Retinal pigment epithelial cell (primary cell): ENCODE measurements around the gene TBCK.

Source experiments
- DNase-seq: peaks from one replicate; pipeline ENCODE4 v3.0.0-alpha.2; 2010; ENCODE audit warnings: low read depth
- H3K4me3 ChIP-seq: 2 replicates; pipeline ENCODE4 v1.5.1; 2011; ENCODE audit warnings: mild to moderate bottlenecking, low read length, control low read depth, moderate library complexity
- TF ChIP-seq, protein P1 (sequence below): conservative IDR thresholded peaks from 2 replicates; pipeline ENCODE4 v1.5.1; 2011; ENCODE audit warnings: low read depth, low read length, control low read depth, inconsistent platforms

TBCK gene

GRCh38 chr4:106338671-106339070 lies 22.7 kb upstream of the TBCK start:
- DNase-seq, result no peak
- TF ChIP-seq, protein P1, sequence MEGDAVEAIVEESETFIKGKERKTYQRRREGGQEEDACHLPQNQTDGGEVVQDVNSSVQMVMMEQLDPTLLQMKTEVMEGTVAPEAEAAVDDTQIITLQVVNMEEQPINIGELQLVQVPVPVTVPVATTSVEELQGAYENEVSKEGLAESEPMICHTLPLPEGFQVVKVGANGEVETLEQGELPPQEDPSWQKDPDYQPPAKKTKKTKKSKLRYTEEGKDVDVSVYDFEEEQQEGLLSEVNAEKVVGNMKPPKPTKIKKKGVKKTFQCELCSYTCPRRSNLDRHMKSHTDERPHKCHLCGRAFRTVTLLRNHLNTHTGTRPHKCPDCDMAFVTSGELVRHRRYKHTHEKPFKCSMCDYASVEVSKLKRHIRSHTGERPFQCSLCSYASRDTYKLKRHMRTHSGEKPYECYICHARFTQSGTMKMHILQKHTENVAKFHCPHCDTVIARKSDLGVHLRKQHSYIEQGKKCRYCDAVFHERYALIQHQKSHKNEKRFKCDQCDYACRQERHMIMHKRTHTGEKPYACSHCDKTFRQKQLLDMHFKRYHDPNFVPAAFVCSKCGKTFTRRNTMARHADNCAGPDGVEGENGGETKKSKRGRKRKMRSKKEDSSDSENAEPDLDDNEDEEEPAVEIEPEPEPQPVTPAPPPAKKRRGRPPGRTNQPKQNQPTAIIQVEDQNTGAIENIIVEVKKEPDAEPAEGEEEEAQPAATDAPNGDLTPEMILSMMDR, result no peak
- no peak overlapping the region for H3K4me3 ChIP-seq

DNA sequence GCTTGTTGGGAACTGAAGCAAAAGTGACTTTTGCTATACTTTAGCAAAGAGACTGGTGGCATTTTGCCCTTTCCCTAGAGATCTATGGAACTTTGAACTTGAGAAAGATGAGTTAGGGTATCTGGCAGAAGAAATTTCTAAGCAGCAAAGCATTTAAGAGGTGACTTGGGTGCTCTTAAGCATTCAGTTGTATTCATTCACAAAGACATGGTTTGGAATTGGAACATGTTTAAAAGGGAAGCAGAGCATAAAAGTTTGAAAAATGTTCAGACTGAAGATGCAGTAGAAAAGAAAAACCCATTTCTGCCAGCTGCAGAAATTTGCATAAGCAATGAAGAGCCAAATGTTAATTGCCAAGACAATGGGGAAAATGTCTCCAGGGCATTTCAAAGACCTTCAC lies 21.9 kb upstream of the TBCK start:
- DNase-seq, result no peak
- TF ChIP-seq, protein P1, result no peak
- no peak overlapping the region for H3K4me3 ChIP-seq

DNA sequence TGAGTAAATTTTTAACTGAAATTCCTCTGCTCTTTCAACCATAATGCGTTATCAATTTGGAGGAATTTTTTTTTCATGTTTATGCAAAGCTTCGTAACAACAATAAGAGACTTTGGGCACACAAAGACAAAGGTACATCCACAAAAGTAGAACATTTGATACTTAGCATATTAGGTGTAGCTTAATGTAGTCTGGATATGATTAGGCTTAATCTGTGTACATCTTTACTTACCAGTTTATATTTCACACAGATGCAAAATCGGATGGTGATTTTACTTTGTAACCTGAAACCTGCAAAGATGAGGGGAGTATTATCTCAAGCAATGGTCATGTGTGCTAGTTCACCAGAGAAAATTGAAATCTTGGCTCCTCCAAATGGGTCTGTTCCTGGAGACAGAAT lies 20.6 kb upstream of the TBCK start:
- no peak for DNase-seq
- TF ChIP-seq, protein P1, result no peak
- no peak overlapping the region for H3K4me3 ChIP-seq

DNA sequence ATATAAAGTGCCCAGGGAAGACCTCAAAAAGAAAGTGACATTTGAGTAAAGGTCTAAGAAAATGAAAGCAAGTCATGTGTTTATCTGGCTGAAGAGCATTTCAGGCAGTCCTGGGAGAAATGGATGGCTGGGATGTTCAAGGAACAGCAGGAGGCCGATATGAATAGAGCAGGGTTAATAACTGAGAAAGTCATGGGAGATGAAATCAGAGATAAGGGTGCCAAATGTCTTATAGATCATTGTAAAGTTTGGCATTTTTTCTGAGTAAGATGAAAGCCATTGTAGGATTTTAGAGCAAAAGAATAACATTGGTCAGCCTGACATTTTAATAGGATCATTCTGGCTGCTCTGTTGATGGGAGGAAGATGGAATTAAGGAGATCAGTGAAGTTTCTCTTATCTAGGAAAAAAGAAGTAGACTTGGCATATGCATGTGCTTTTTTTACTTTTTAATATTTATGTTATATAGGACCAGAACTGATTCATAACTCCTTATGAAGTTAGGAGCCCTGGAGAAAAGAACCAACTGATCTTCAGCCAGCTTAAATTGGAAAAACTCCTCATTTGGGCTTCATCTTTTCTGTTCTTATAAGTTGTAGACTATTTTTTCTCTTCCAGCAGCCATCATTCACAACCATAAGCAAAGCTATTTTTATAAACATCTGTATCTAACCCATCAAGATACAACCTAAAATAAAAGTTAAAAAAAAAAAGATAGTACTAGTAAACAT lies 18.9 kb upstream of the TBCK start:
- no peak for DNase-seq
- no peak overlapping the region for H3K4me3 ChIP-seq
- TF ChIP-seq, protein P1, result no peak

DNA sequence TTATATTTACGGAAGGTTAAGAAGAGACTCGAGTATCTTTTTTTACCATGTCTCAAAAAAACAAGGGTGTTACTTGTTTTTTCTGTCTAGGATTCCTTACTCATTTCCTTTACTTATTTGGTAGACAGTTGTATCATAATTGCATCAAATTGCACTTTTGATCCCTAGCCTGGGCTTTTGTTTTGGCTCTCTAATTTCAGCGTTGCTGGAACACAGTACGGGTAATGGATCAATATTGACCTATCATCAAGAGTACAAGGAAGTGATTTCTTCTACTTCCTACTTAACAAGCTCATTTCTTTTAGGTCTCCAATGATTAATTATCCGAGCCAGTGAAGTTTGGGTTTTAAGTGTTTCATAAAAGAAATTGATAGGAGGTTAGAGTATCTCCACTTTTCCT lies 17.2 kb upstream of the TBCK start:
- DNase-seq, result no peak
- H3K4me3 ChIP-seq, result no peak overlapping the region
- TF ChIP-seq, protein P1, result no peak

- TF ChIP-seq, protein P1, result peak; percentile 76
- no peak for DNase-seq
Observed at GRCh38 chr4:106329041-106329618, 13.1 kb upstream of the TBCK start.

DNA sequence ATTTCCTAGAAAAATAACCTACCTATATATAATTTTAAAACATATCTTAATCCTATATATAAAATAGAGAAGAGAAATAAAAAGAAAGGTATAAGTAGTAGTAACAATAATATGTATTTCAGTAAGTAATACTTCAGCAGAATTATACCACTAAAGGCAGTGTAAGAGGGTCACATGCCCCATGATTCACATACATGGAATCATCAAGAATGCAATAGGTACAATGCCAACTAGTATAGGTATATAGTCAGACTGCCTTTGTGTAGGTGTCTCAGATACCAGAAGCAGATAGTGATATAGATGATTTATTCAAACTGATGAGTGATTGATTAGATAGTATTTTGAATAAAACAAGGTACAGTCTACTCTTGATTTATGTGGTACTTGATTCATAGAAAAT lies 9.8 kb upstream of the TBCK start:
- TF ChIP-seq, protein P1, result no peak
- peak; percentile 38 for DNase-seq
- no peak overlapping the region for H3K4me3 ChIP-seq

More at GRCh38 chr4:106329041-106329618, 13.1 kb upstream of the TBCK start:
- H3K4me3 ChIP-seq, result no peak overlapping the region
